Activated CD4-positive, alpha-beta T cell treated with anti-CD3 and anti-CD28 coated beads, Interleukin-2, Interleukin-4, amounts not matched to agents 100 ng/mL and 50 ng/mL, durations not matched to agents 16 hours and 8 hours (primary cell): ENCODE data around the gene CDH10.

Experiments
- DNase-seq: peaks from one replicate; pipeline ENCODE4 v3.0.0-alpha.2; 2020; ENCODE audit warnings: low spot score

The CDH10 gene

DNA sequence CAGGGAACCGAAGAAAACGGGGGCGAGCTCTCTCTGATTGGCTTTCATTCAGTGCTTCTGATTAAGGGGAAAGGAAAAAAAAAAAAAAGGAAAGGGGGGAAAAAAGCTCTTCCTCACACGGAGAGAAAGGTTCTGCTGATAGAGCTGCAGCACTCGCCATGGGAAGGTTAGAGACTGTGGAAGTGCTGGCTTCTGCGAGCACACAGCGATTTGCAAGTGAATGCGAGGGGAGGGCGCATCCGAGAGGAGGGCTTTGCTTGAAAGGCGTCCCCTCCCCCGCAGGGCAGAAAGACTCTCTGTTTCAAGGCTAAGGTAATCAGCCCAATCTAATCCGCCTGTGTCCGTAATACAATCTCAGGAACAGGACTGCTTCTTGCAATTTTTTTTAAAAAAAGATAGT, at the start of gene CDH10:
Gene CDH10 (minus strand): TSS at position 218 of the 400 bp plus-strand sequence. CDS start 51,488 bp downstream, outside the sequence.
- DNase-seq = no peak

- DNase-seq = peak; percentile 3
These were observed 48.8 kb upstream of the CDH10 start for GRCh38 chr5:24693609-24694008.

GRCh38 chr5:24691074-24691473, 46.3 kb upstream of the CDH10 start:
- no peak for DNase-seq

- DNase-seq = no peak
These were observed 36.3 kb upstream of the CDH10 start for GRCh38 chr5:24681106-24681505.

DNA sequence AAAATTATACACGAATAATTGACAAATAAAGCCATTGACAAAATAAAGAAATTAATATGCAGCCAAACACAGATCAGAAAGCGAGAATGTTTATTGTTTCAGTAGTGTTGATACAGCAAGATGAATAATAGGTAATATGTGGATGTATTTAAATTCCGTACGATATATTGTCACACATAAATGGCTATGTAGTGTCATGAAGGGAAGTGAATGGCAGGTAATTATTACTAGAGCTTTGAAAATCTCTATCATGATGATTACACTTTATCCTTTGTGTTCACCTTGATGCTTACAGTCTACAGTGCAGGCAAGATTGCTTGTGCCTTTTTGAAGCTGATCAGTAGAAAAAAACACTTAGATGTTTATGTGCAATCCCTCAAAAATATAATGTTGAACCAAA, 23.3 kb upstream of the CDH10 start:
- no peak for DNase-seq

- no peak for DNase-seq
These were observed 4.8 kb upstream of the CDH10 start for GRCh38 chr5:24649531-24649930.

GRCh38 chr5:24646915-24647314, 2.1 kb upstream of the CDH10 start:
- DNase-seq = no peak

DNA sequence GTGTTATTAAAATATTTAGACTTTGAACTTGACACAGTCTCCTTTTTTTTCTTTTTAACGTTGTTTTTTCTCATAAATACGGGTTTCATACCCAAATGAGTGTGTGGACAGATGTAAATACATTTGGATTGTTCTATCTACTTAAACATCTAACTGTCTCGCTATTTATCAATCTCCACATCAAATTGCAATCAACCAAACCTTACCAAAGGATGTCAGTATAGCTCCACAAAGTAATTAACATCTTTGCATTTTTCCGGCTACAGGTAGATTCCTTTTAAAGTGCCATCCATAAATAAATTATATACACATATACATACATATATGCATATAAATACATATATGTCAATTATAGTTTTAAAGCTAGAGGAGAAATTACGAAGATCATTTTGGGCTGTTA, 705 bp upstream of the CDH10 start:
- DNase-seq = no peak

GRCh38 chr5:24643880-24644279, 898 bp downstream of the CDH10 start:
- DNase-seq = no peak

DNA sequence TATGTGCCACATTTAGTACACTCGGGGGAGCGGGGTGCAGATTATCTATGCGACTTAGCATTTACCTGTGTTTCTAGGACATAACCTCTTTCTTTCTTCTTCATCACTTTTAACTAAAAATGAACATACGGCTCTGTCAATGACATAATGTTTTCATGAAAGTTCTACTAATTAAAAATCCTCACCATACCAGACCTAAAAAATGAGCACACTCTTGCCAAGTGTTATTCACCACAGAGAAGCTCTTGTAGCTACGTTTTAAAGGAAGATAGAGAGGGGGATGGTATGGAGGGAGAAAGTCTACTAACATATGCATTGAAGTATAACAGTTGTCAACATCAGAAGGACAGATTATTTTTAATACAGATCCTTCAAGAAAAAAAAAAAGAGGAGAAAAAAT, 1.6 kb downstream of the CDH10 start:
- DNase-seq = no peak

DNA sequence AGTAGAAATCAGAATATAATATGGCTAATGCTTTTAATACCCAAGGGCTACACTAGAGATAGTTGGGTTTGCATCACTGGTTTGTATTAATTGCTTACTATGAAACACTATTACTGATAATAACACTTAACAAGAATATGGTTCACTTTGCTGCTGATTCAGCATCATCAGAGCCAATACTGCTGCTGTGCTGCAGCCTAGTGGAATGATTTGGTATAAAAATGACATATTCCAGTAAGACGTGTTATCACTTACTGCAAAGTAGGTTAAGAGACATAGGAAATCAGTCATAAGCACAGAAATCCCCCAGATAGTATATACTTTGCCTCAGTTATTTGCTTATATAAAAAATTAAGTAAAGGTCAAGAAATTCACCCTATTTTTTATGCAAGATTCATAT, 2.8 kb downstream of the CDH10 start:
- DNase-seq = no peak

- DNase-seq = no peak
These were observed 9.6 kb downstream of the CDH10 start for GRCh38 chr5:24635209-24635608.

DNA sequence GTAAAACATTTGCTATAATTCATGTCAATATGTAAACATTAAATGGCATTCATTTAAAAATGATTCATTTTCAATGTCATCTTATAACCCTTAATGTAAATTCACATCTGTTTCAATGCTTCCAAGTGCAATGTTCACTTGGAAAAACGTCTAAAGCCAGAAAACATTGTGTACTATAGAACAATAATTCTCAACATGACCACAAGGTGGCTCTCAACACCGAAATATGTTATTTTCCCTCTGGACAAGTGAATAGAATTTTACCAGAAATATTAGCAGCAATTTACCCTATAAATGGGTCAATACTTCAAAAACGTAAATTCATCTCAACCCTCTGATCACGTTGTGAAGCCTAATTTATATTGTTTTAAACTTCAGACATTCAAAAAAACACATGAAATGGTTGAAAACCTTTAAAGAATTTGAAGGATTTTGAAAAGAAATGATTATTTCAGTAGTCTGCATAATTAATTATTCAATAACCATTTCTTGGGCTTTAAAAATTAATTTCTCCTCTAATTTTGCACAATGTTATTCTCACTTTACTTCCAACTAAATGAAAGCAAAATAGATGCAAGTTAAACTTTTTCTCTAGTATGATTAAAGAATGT, 11.0 kb downstream of the CDH10 start:
- peak; percentile 22 for DNase-seq

DNA sequence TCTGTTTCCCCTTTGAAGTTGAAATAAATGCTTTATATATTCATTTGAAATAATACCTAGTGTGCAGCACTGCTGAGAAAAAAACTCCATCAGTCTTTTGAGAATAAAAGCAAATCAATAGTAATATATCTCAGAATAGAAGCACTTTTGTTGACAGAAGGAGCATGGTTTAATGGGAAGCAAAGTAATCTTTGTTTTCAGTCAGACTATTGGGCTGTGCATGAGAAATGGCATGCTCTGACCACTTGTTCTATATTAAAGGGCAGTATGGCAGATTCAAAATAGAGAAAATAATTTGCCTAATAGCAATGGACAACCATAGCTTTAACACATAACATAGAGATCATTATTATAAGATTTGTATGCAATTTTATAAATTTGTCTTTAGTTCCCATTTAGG, 12.4 kb downstream of the CDH10 start:
- no peak for DNase-seq

DNA sequence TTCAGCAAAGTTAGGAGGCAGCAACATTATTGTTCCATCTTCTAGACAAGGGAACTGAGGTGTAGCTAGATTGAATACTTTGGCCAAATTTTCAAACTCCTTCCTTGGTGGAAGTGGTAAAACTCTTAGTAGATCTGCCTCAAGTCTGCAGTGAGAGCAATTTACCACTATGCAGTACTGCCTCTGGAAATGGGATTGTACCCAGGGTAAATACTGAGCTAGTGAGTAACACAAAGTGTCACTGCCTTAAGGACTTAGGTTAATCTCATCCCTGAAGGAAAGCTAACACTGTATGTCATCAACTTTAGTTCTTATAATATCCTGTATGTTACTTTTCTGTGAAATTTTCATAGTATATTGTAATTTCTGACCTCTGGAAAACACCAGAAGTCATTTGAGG, 13.9 kb downstream of the CDH10 start:
- no peak for DNase-seq

GRCh38 chr5:24629798-24630197, 15.0 kb downstream of the CDH10 start:
- no peak for DNase-seq

DNA sequence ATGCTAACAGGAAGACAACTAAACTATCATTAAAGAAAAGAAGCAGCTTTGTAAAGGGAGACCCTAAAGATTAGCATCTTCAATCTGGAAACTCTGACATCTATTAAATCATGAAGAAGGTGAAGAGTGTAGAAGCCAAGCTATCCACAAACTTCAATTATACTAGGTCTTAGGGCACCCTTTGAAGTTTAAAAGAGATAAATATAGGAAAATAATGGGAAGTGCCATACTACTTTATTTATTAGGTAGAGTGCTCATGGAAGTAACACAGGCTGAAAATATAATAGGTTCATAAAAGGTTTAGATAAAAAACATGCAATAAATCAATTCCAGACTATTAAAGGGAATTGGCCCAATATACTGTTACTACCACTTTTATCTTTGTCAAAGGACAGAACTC, 19.9 kb downstream of the CDH10 start:
- no peak for DNase-seq

DNA sequence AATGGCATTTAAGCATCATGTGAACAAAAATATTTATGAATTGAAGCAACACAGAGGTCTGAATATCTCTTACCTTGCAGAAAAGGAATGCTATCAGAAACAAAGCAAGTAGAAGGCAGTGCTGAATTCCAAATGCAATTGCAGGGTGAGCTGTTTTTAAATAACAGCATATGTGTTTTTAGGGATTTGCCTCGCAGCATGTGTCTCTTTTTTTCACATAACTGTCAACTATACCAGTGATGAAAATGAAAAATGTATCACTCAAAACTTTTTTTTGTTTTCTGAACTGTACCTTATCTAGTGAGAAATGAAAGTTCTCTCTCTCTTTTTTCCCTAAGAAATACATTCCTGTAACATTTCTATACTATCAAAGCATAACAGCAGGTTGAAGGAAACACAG, 21.2 kb downstream of the CDH10 start:
- no peak for DNase-seq

DNA sequence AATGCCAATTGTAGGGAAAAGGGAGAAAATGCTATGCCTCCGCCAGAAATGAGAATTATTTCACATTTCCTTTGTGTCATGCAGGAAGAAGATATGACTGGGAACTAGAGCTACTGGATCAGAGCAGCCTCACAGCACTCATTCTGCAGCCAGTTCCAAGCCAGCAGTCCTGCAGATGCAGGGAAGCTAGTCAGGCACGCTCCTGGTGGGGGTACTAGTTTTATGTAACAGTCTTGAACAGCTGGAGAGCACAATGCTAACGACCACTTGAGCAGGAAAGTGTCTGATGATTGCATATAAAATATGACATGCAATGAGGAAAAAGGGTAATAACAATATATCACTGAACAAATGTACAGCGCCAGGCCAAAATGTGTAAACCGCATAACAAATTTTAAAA, 21.7 kb downstream of the CDH10 start:
- DNase-seq = no peak

GRCh38 chr5:24621792-24622191, 23.0 kb downstream of the CDH10 start:
- DNase-seq = no peak

DNA sequence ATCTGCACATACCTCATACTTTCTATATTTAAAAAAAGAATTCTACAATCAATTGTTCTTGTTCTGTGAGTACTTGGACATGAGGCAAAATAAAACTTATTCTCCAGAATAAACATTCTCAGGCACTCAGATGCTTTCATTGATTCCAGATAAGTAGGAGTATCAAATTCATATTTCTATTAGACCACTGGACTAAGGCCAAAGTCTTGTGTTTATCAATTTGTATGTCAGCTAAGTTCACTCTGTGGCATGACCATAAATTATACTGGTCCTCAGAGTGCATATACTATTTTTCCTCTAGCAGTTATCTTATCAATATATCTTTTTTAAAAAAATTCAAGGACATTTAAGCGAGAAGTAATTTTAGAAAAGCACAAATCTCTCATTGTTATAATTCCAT, 28.2 kb downstream of the CDH10 start:
- DNase-seq = no peak

DNA sequence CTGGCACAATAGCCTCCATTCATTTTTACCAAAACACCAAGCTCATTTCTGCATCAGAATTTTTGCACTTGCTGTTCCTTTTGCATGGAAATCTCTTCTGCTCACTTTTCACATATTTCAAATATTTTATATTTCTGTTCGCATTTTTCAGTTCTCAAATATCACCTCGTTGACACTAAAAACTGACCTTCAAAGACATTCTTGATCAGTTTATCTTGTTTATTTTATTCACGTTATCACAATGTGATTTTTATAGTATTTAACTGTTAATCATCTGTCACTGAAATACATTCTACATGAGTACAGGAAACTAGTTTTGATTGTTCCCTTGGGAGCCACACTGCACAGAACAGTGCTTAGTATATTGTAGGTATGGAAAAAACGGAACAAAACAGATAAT, 29.6 kb downstream of the CDH10 start:
- no peak for DNase-seq

- no peak for DNase-seq
These were observed 35.1 kb downstream of the CDH10 start for GRCh38 chr5:24609706-24610105.

DNA sequence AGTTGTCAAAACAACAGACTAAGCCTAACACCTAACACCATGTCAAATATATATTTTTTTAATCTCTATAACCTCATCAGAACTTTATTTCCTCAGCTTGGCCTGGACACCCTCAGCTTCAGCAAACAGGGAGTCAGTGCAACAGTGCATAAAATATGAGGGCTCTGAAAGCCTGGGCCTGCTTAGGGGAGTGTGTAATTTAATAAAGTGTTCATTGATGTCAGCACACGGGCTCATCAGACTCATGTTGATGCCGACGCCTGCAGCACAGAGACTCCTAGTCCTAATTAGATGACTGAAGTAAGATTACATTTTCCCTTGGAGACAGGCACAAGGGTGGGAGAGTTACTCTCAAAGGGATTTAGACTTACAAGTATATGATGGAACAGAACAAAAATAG, 37.8 kb downstream of the CDH10 start:
- DNase-seq = no peak

- DNase-seq = no peak
These were observed 42.6 kb downstream of the CDH10 start for GRCh38 chr5:24602188-24602587.
